ENCODE measurements around the gene RHBDL1. TPM values are rescaled to one million over a fixed set of nuclear protein-coding genes. Genes with fewer than 3 reads are reported as not detected.

RHBDL1 gene
- total RNA-seq, 1 experiment from 2014 or later, result 12.7 TPM

DNA sequence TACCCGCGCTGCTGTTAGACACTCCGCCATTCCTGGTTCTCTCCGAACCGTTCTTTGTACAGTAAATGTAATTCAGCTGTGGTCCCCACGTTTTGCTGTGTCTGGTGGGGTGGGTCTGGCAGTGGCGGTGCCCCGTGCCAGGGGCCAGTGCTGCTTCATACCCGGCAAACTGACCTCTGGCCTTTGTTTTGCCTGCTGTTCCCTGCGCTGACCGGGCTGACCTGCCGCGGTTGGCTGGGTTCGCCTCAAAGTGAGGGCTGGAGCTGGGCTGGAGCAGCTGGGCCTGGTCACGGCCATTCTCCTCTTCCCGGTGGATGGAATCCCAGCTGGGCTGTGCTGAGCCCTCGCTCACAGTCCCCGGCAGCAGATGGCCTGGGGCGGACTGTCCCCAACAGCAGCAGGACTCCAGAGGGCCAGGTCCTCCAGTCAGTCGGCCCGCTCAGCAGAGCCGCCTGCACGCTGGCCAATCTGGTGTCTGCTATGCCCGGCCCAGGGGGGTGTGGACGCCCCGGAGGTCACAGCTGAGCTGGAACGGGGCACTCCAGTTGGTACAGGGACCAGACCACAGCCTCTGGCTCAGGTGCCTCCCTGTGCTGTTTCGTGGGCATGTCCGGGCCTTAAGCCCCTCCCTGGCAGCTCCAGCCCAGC, 46.2 kb upstream of the RHBDL1 start:
- TF ChIP-seq CEBPB (IDR thresholded peaks at IDR 0.05; ENCODE audit: low read depth), result no peak
- no peak for TF ChIP-seq EZH2phosphoT487 (IDR thresholded peaks at IDR 0.05; ENCODE audit: borderline replicate concordance)
- no peak for TF ChIP-seq TCF7L2 (IDR thresholded peaks at IDR 0.05; ENCODE audit: borderline replicate concordance, extremely low read depth, insufficient read depth, insufficient read length)
- no peak for TF ChIP-seq SP1 (IDR thresholded peaks at IDR 0.05; ENCODE audit: low read depth)
- no peak for TF ChIP-seq ZNF274 (IDR thresholded peaks at IDR 0.05; ENCODE audit: low read depth, low read length)
- TF ChIP-seq, protein P1, sequence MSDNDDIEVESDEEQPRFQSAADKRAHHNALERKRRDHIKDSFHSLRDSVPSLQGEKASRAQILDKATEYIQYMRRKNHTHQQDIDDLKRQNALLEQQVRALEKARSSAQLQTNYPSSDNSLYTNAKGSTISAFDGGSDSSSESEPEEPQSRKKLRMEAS (IDR thresholded peaks at IDR 0.05), result no peak
- TF ChIP-seq POLR2A (IDR thresholded peaks at IDR 0.05; ENCODE audit: borderline replicate concordance, extremely low read depth, insufficient read depth, insufficient read length), result no peak
- TF ChIP-seq SRF (IDR thresholded peaks at IDR 0.05; ENCODE audit: low read depth), result no peak
- POLR2A ChIA-PET, result no interaction called here
- CTCF ChIA-PET, result no interaction called here
- RAD21 ChIA-PET (ENCODE audit: low non-redundant PET in 1 of 2, low total read pairs in 2 of 2, uncharacterized antibody in 2 of 2, unreplicated experiment in 2 of 2), result no interaction called here
- no peak overlapping the region for H3K9ac ChIP-seq (ENCODE audit: low read length)
- no peak overlapping the region for H3K27ac ChIP-seq (ENCODE audit: low read depth, low read length)
- no peaks in the 10 kb centered on the region for H3K79me2 ChIP-seq (ENCODE audit: insufficient read depth, low read length)
- BruUV-seq (replicated peaks), result no TSS peak
- no peak overlapping the region for H3K4me2 ChIP-seq (ENCODE audit: low read length)
- H4K20me1 ChIP-seq (ENCODE audit: insufficient read depth), result no peaks in the 10 kb centered on the region
- ATAC-seq (no peak), DNase-seq (ENCODE audit: low read depth, low spot score) (no peak)
- no peaks in the 10 kb centered on the region for H3K27me3 ChIP-seq (ENCODE audit: insufficient read depth, low read length)
- no peaks in the 10 kb centered on the region for H3K9me2 ChIP-seq (ENCODE audit: insufficient read depth)
- no peak overlapping the region for H3K4me3 ChIP-seq (replicated peaks in 1 of 2; ENCODE audit: low read depth in 1 of 2, low read length in 2 of 2)
- H3K4me1 ChIP-seq (ENCODE audit: control insufficient read depth in 1 of 2, insufficient read depth in 2 of 2, low read length in 2 of 2), result peaks cover 29 to 44% of the 10 kb centered on the region in 2 experiments
- intact Hi-C loops (cut with micrococcal nuclease), result loop anchor here (5.0 kb wide), 1 partner anchor 37 kb away; the partner anchor contains the start of gene RAB40C
- no peaks in the 10 kb centered on the region for H3K9me3 ChIP-seq (ENCODE audit: control insufficient read depth in 1 of 2, insufficient read depth in 1 of 2, low read depth in 1 of 2, low read length in 2 of 2)
- no peaks in the 10 kb centered on the region for H3K36me3 ChIP-seq (ENCODE audit: control insufficient read depth in 1 of 2, insufficient read depth in 2 of 2, low read length in 2 of 2)
- no peak overlapping the region for H2AFZ ChIP-seq (ENCODE audit: low read depth, low read length, poor library complexity, severe bottlenecking)

DNA sequence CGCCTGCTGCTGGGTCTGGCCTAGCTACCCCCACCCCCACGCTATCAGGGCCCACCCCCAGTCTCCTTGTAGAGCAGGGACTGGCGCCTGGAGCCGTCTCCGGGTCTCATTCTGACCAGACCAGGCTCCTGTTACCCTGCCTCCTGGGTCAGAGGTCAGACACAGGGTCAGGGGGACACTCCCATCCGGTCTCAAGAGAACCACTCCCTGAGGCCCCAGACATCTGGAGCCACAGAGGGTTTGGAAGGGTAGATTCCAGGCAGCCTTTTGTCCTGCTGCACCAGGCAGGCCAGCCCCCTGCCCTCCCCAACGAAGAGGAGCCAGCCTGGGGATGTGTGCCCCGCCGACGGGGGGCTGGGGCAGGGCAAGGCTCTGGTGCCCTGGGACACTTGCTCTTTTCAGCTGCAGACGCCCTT, 45.6 kb upstream of the RHBDL1 start:
- ChIA-PET RAD21 (ENCODE audit: low non-redundant PET in 1 of 2, low total read pairs in 2 of 2, uncharacterized antibody in 2 of 2, unreplicated experiment in 2 of 2) (no interaction called here), CTCF (no interaction called here), POLR2A (no interaction called here)
- peaks cover 5% of the 10 kb centered on the region; the same call in 1 of the 2 replicates for H3K79me2 ChIP-seq (ENCODE audit: insufficient read depth, low read length)
- ATAC-seq, result no peak
- no peaks in the 10 kb centered on the region for H3K9me2 ChIP-seq (ENCODE audit: insufficient read depth)
- H2AFZ ChIP-seq (ENCODE audit: low read depth, low read length, poor library complexity, severe bottlenecking), result no peak overlapping the region
- H3K27ac ChIP-seq (ENCODE audit: low read depth, low read length), result no peak overlapping the region
- no peaks in the 10 kb centered on the region for H3K36me3 ChIP-seq (ENCODE audit: control insufficient read depth in 1 of 2, insufficient read depth in 2 of 2, low read length in 2 of 2)
- DNase-seq (ENCODE audit: low read depth, low spot score), result no peak
- H3K4me3 ChIP-seq (replicated peaks in 1 of 2; ENCODE audit: low read depth in 1 of 2, low read length in 2 of 2), result no peak overlapping the region
- no TSS peak for BruUV-seq (replicated peaks)
- H3K9me3 ChIP-seq (ENCODE audit: control insufficient read depth in 1 of 2, insufficient read depth in 1 of 2, low read depth in 1 of 2, low read length in 2 of 2), result no peaks in the 10 kb centered on the region
- no peak overlapping the region for H3K9ac ChIP-seq (ENCODE audit: low read length)
- H4K20me1 ChIP-seq (ENCODE audit: insufficient read depth), result no peaks in the 10 kb centered on the region
- no peak overlapping the region for H3K4me2 ChIP-seq (ENCODE audit: low read length)
- peaks cover 29 to 44% of the 10 kb centered on the region in 2 experiments for H3K4me1 ChIP-seq (ENCODE audit: control insufficient read depth in 1 of 2, insufficient read depth in 2 of 2, low read length in 2 of 2)
- H3K27me3 ChIP-seq (ENCODE audit: insufficient read depth, low read length), result no peaks in the 10 kb centered on the region
- intact Hi-C loops (cut with micrococcal nuclease), result loop anchor here (5.0 kb wide), 1 partner anchor 38 kb away; the partner anchor contains the start of gene RAB40C
- TF ChIP-seq, protein P1 (IDR thresholded peaks at IDR 0.05), result no peak
- TF ChIP-seq YY1 (IDR thresholded peaks at IDR 0.05; ENCODE audit: extremely low read depth, insufficient replicate concordance, low read depth, low read length), result no peak
- TF ChIP-seq ELF1 (IDR thresholded peaks at IDR 0.05; ENCODE audit: borderline replicate concordance, low read depth), result no peak
- no peak for TF ChIP-seq SIN3A (IDR thresholded peaks at IDR 0.05; ENCODE audit: low read depth)
- no peak for TF ChIP-seq CBX3 (IDR thresholded peaks at IDR 0.05; ENCODE audit: low read depth)
- TF ChIP-seq, protein P2, sequence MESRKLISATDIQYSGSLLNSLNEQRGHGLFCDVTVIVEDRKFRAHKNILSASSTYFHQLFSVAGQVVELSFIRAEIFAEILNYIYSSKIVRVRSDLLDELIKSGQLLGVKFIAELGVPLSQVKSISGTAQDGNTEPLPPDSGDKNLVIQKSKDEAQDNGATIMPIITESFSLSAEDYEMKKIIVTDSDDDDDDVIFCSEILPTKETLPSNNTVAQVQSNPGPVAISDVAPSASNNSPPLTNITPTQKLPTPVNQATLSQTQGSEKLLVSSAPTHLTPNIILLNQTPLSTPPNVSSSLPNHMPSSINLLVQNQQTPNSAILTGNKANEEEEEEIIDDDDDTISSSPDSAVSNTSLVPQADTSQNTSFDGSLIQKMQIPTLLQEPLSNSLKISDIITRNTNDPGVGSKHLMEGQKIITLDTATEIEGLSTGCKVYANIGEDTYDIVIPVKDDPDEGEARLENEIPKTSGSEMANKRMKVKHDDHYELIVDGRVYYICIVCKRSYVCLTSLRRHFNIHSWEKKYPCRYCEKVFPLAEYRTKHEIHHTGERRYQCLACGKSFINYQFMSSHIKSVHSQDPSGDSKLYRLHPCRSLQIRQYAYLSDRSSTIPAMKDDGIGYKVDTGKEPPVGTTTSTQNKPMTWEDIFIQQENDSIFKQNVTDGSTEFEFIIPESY (IDR thresholded peaks at IDR 0.05; ENCODE audit: extremely low read depth, insufficient replicate concordance, low read length), result no peak
- TF ChIP-seq POLR2A (IDR thresholded peaks at IDR 0.05; ENCODE audit: borderline replicate concordance, extremely low read depth, insufficient read depth, insufficient read length), result no peak
- no peak for TF ChIP-seq EZH2 (IDR thresholded peaks at IDR 0.05)
- TF ChIP-seq POLR2AphosphoS5 (IDR thresholded peaks at IDR 0.05; ENCODE audit: low read depth, low read length), result no peak
- TF ChIP-seq, protein P3, sequence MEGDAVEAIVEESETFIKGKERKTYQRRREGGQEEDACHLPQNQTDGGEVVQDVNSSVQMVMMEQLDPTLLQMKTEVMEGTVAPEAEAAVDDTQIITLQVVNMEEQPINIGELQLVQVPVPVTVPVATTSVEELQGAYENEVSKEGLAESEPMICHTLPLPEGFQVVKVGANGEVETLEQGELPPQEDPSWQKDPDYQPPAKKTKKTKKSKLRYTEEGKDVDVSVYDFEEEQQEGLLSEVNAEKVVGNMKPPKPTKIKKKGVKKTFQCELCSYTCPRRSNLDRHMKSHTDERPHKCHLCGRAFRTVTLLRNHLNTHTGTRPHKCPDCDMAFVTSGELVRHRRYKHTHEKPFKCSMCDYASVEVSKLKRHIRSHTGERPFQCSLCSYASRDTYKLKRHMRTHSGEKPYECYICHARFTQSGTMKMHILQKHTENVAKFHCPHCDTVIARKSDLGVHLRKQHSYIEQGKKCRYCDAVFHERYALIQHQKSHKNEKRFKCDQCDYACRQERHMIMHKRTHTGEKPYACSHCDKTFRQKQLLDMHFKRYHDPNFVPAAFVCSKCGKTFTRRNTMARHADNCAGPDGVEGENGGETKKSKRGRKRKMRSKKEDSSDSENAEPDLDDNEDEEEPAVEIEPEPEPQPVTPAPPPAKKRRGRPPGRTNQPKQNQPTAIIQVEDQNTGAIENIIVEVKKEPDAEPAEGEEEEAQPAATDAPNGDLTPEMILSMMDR (IDR thresholded peaks at IDR 0.05 in 2 of 3, conservative IDR thresholded peaks at IDR 0.05 in 1 of 3; ENCODE audit: borderline replicate concordance in 1 of 3, insufficient read depth in 1 of 3, low read depth in 2 of 3, low read length in 2 of 3), result no peak

Measured in HCT116 (cell line).